ENCODE results near the gene PHLDA1. TPM values are rescaled to one million over a fixed set of nuclear protein-coding genes. Genes with fewer than 3 reads are reported as not detected.
"Not testable (repeated sequence)": the region's sequence is repeated elsewhere in the genome, so short reads cannot be mapped to it uniquely, and the experiment has no call there.

Gene PHLDA1
- total and polyA plus RNA-seq, 11 donors, result 3.0 to 44.4 (median 5.5) TPM

DNA sequence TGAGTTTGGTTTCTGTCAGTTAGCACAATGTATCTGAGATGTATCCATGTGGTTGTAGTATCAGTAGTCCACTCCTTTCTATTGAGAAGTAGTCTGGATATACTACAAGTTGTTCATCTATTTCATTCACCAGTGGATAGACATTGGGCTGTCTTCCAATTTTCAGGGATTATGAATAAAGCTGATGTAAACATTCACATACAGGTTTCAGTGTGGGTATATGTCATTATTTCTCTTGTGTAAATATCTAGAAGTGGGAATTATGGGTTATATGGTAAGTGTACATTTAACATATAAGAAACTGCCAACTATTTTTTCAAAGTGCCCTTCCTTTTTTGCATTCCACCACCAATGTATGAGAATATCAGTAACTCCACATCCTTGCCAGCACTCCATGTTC, 35.9 kb downstream of the PHLDA1 start:
- no peak overlapping the region for H3K27ac ChIP-seq
- intact Hi-C loops (cut with DNase I), result no loop called here
- no peak for TF ChIP-seq POLR2A (IDR thresholded peaks at IDR 0.05)
- TF ChIP-seq, protein P1, sequence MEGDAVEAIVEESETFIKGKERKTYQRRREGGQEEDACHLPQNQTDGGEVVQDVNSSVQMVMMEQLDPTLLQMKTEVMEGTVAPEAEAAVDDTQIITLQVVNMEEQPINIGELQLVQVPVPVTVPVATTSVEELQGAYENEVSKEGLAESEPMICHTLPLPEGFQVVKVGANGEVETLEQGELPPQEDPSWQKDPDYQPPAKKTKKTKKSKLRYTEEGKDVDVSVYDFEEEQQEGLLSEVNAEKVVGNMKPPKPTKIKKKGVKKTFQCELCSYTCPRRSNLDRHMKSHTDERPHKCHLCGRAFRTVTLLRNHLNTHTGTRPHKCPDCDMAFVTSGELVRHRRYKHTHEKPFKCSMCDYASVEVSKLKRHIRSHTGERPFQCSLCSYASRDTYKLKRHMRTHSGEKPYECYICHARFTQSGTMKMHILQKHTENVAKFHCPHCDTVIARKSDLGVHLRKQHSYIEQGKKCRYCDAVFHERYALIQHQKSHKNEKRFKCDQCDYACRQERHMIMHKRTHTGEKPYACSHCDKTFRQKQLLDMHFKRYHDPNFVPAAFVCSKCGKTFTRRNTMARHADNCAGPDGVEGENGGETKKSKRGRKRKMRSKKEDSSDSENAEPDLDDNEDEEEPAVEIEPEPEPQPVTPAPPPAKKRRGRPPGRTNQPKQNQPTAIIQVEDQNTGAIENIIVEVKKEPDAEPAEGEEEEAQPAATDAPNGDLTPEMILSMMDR (IDR thresholded peaks at IDR 0.05), result no peak
- ATAC-seq (no peak), DNase-seq (no peak)
- peaks cover 0 to 12% (median 4%) of the 10 kb centered on the region in 12 donors for H3K4me1 ChIP-seq
- no peaks in the 10 kb centered on the region for H3K27me3 ChIP-seq
- no peaks in the 10 kb centered on the region for H3K36me3 ChIP-seq
- no peaks in the 10 kb centered on the region for H3K9me3 ChIP-seq
- H3K4me3 ChIP-seq, result no peak overlapping the region

DNA sequence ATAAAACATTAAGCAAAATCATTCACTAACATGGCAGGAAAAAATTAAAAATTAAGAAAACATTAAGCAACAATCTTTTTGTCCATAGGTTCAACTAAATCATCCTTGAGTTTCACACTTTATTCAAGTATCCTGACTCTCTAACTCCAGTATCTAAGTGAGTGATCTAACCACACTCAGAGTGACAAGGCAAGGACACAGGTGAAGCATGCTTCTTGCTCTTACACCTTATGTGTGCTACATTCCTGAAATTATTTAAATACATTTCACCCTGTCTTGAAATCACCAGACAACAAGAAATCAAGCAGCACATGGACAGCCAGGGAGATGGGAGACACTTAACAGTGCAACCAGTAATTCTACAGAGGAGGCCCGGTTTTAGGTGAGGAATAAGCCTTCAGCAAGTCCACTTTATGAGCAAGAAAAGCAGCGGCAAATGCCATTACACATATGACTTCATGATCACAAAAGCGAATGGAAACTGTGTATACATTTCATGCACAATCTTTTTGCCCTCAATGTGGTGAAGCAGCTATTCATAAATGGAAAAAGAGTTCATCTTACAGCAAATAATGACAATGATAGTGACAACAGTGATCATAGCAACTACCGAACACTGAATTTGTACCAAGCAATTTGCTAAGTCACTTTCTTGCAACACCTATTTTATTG, 37.4 kb downstream of the PHLDA1 start:
- Histone ChIP-seq H3K4me1 (peaks cover 0 to 12% (median 4%) of the 10 kb centered on the region in 12 donors), H3K4me3 (no peak overlapping the region), H3K27me3 (no peaks in the 10 kb centered on the region), H3K27ac (no peak overlapping the region), H3K9me3 (no peaks in the 10 kb centered on the region), H3K36me3 (no peaks in the 10 kb centered on the region)
- no peak for ATAC-seq
- no peak for DNase-seq
- intact Hi-C loops (cut with DNase I), result no loop called here
- 67 to 88% (median 84%) methylated on average over 4 of the region's 4 CpGs for WGBS, 4 donors
- no peak for TF ChIP-seq POLR2A (IDR thresholded peaks at IDR 0.05)
- TF ChIP-seq, protein P1 (IDR thresholded peaks at IDR 0.05), result no peak

DNA sequence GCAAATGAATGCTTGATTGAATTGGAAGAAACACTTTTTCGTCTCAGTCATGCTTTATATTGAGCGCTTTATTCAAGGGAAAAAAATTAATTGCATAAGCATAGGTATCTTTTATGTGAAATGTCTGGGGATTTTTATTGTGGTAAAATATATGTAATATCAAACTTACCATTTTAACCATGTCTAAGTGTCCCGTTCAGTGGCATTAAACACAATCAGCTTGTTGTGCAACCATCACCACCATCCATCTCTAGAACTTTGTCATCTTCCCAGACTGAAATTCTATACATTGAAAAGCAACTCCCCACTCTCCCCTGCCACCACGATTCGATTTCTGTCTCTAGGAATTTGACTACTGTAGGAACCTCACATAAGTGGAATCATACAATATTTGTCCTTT, 39.8 kb downstream of the PHLDA1 start:
- TF ChIP-seq, protein P1 (IDR thresholded peaks at IDR 0.05), result no peak
- TF ChIP-seq POLR2A (IDR thresholded peaks at IDR 0.05), result no peak
- no peak for DNase-seq
- Histone ChIP-seq H3K27me3 (no peaks in the 10 kb centered on the region), H3K27ac (no peak overlapping the region), H3K4me1 (peaks cover 0 to 3% (median 0%) of the 10 kb centered on the region in 12 donors), H3K36me3 (no peaks in the 10 kb centered on the region), H3K4me3 (no peak overlapping the region), H3K9me3 (peaks cover 0 to 9% (median 0%) of the 10 kb centered on the region in 12 donors)
- intact Hi-C loops (cut with DNase I), result no loop called here
- ATAC-seq, result no peak
- WGBS, 4 donors, result 75 to 89% (median 77%) methylated on average over 5 of the region's 5 CpGs

- no peaks in the 10 kb centered on the region for H3K36me3 ChIP-seq
- H3K27ac ChIP-seq, result no peak overlapping the region
- TF ChIP-seq POLR2A (IDR thresholded peaks at IDR 0.05), result no peak
- intact Hi-C loops (cut with DNase I), result no loop called here
- H3K4me3 ChIP-seq, result no peak overlapping the region
- ATAC-seq (no peak), DNase-seq (no peak)
- 78 to 90% (median 87%) methylated on average over 4 of the region's 4 CpGs for WGBS, 4 donors
- H3K9me3 ChIP-seq, result peaks cover 0 to 9% (median 0%) of the 10 kb centered on the region in 12 donors
- no peaks in the 10 kb centered on the region for H3K27me3 ChIP-seq
- no peaks in the 10 kb centered on the region for H3K4me1 ChIP-seq
Observed at GRCh38 chr12:75990189-75990912, 41.2 kb downstream of the PHLDA1 start.

DNA sequence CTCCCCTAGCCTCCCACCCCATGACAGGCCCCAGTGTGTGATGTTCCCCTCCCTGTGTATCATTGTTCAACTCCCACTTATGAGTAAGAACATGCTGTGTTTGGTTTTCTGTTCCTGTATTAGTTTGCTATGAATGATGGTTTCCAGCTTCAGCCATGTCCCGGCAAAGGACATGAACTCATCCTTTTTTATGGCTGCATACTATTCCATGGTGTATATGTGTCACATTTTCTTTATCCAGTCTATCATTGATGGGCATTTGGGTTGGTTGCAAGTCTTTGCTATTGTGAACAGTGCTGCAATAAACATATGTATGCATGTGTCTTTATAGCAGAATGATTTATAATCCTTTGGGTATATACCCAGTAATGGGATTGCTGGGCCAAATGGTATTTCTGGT, 43.9 kb downstream of the PHLDA1 start:
- ATAC-seq; H3K4me1 ChIP-seq; H3K4me3 ChIP-seq; H3K27ac ChIP-seq; intact Hi-C loops (cut with DNase I); H3K9me3 ChIP-seq; H3K27me3 ChIP-seq; DNase-seq; H3K36me3 ChIP-seq: not testable (repeated sequence)
- WGBS, 4 donors, result 94 to 100% (median 98%) methylated on average over 1 of the region's 1 CpG
